Glomerular endothelial cell (primary cell): ENCODE data around the gene MTCH2. TPM values are rescaled to one million over a fixed set of nuclear protein-coding genes. Genes with fewer than 3 reads are reported as not detected.

ENCODE experiments used
- total RNA-seq: library from RNA; depleted of rRNA; stranded (reverse); fragments of >200 nt; gene quantifications from 2 replicates; pipeline ENCODE4 v1.2.3, GENCODE V29; 2015

MTCH2 gene
- total RNA-seq, 1 donor from 2014 or later, result 63.5 TPM

Other genes with a start within 250 kb of the MTCH2 start
- gene SLC39A13, start 234.0 kb downstream of the MTCH2 start, total RNA-seq, result 118 and 133 TPM in 2 replicates
- gene PSMC3, start 216.1 kb downstream of the MTCH2 start, total RNA-seq, result 143 and 156 TPM in 2 replicates
- gene RAPSN, start 193.4 kb downstream of the MTCH2 start, total RNA-seq, result not detected in 2 replicates
- 60.1 and 106 TPM in 2 replicates for gene CELF1, start 89.4 kb downstream of the MTCH2 start, total RNA-seq
- gene PTPMT1, start 77.0 kb downstream of the MTCH2 start, total RNA-seq, result 125 and 126 TPM in 2 replicates
- gene KBTBD4, start 63.6 kb downstream of the MTCH2 start, total RNA-seq, result 20.9 and 26.7 TPM in 2 replicates
- gene NDUFS3, start 63.5 kb downstream of the MTCH2 start, total RNA-seq, result 61.5 and 71.2 TPM in 2 replicates
- not detected in 2 replicates for gene FAM180B, start 55.9 kb downstream of the MTCH2 start, total RNA-seq
- gene C1QTNF4, start 48.1 kb downstream of the MTCH2 start, total RNA-seq, result 0.29 and 1.3 TPM in 2 replicates
- gene AGBL2, start 72.8 kb upstream of the MTCH2 start, total RNA-seq, result not detected in 2 replicates
- 45.0 and 85.2 TPM in 2 replicates for gene FNBP4, start 124.8 kb upstream of the MTCH2 start, total RNA-seq
- gene NUP160, start 205.8 kb upstream of the MTCH2 start, total RNA-seq, result 12.6 and 22.2 TPM in 2 replicates